ENCODE data around the gene ZNF787. TPM values are rescaled to one million over a fixed set of nuclear protein-coding genes. Genes with fewer than 3 reads are reported as not detected.

The ZNF787 gene
- total RNA-seq, 1 experiment from 2014 or later: 111 TPM

- intact Hi-C loops (cut with micrococcal nuclease): no loop called here
- peaks cover 18% of the 10 kb centered on the region for H3K79me2 ChIP-seq (ENCODE audit: low read length)
- H3K27ac ChIP-seq (ENCODE audit: low read length): no peak overlapping the region
- CTCF ChIA-PET: no interaction called here
- H3K4me3 ChIP-seq (ENCODE audit: low read length): no peak overlapping the region
- H2AFZ ChIP-seq (ENCODE audit: low read length): no peak overlapping the region
- no peak for DNase-seq
- no peaks in the 10 kb centered on the region for H3K9me3 ChIP-seq (ENCODE audit: low read length)
- BruUV-seq (replicated peaks): no TSS peak
- H4K20me1 ChIP-seq (ENCODE audit: low read length): peaks cover 32% of the 10 kb centered on the region
- H3K9ac ChIP-seq (ENCODE audit: low read length): no peak overlapping the region
- H3K9me2 ChIP-seq (replicated peaks; ENCODE audit: low read length): no peaks in the 10 kb centered on the region
- H3K4me1 ChIP-seq (ENCODE audit: insufficient read depth, low read length): no peaks in the 10 kb centered on the region; the same call in 1 of the 2 replicates
- TF ChIP-seq, protein P1, sequence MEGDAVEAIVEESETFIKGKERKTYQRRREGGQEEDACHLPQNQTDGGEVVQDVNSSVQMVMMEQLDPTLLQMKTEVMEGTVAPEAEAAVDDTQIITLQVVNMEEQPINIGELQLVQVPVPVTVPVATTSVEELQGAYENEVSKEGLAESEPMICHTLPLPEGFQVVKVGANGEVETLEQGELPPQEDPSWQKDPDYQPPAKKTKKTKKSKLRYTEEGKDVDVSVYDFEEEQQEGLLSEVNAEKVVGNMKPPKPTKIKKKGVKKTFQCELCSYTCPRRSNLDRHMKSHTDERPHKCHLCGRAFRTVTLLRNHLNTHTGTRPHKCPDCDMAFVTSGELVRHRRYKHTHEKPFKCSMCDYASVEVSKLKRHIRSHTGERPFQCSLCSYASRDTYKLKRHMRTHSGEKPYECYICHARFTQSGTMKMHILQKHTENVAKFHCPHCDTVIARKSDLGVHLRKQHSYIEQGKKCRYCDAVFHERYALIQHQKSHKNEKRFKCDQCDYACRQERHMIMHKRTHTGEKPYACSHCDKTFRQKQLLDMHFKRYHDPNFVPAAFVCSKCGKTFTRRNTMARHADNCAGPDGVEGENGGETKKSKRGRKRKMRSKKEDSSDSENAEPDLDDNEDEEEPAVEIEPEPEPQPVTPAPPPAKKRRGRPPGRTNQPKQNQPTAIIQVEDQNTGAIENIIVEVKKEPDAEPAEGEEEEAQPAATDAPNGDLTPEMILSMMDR (conservative IDR thresholded peaks at IDR 0.05; ENCODE audit: low read depth, low read length): no peak
- no peak for TF ChIP-seq EZH2 (IDR thresholded peaks at IDR 0.05; ENCODE audit: low read length, unreplicated experiment)
- TF ChIP-seq EZH2phosphoT487 (IDR thresholded peaks at IDR 0.05; ENCODE audit: borderline replicate concordance, low read length): no peak
- ATAC-seq: no peak
- POLR2A ChIA-PET (ENCODE audit: unreplicated experiment): interaction anchor here (0.6 kb wide), 1 partner anchor 177 kb away, joined by 5 read pairs; no protein-coding TSS in a partner anchor
- no peaks in the 10 kb centered on the region for H3K27me3 ChIP-seq (ENCODE audit: low read length)
- H3K4me2 ChIP-seq (ENCODE audit: low read length): no peak overlapping the region
- H3F3A ChIP-seq (ENCODE audit: low read length, unreplicated experiment): peaks cover 4% of the 10 kb centered on the region
- peaks cover 14% of the 10 kb centered on the region; the same call in 1 of the 2 replicates for H3K36me3 ChIP-seq (ENCODE audit: low read depth, low read length)
Observed at GRCh38 chr19:56085571-56086275, 35.4 kb downstream of the ZNF787 start.

DNA sequence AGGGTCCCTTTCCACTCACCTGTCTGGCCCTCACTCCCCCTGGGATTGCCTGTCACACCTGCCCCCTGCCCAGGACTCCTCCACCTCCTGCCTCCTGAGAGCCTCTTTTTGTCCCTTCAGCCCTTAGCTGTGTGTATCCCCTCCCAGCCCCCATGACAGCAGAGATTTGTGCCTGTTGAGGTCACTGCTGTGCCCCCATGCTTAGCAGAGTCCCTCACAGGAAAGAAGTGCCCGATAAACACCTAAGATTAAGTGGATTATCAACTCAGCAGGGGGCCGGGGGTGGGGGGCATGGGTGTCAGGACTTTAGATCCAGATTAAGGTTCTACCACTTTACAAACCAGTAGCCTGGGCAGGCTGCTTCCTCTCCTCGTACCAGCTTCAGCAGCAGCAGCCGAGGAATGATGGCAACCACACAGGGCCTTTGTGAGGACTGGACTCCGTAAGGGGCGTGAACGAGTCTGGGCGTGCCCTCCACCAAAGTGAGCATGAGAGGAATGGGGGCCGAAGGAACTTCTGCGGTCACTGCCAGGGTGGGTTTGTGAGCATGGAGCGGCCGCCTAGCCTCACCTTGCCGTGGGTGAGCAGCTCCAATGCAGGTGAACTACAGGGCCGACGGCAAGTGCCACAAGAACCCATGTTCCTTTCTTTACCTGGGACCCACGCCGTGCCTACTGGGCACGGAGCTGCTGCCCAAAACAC is 36.1 kb downstream of the ZNF787 start:
- intact Hi-C loops (cut with micrococcal nuclease): no loop called here
- ChIA-PET POLR2A (ENCODE audit: unreplicated experiment) (interaction anchor here (0.6 kb wide), 1 partner anchor 177 kb away, joined by 5 read pairs; no protein-coding TSS in a partner anchor), CTCF (no interaction called here)
- no TSS peak for BruUV-seq (replicated peaks)
- no peak overlapping the region for H3K4me2 ChIP-seq (ENCODE audit: low read length)
- H3F3A ChIP-seq (ENCODE audit: low read length, unreplicated experiment): peaks cover 4% of the 10 kb centered on the region
- H3K9ac ChIP-seq (ENCODE audit: low read length): no peak overlapping the region
- H3K4me1 ChIP-seq (ENCODE audit: insufficient read depth, low read length): no peaks in the 10 kb centered on the region; the same call in 1 of the 2 replicates
- H4K20me1 ChIP-seq (ENCODE audit: low read length): peaks cover 31% of the 10 kb centered on the region
- no peaks in the 10 kb centered on the region for H3K9me3 ChIP-seq (ENCODE audit: low read length)
- no peak for DNase-seq
- H3K27me3 ChIP-seq (ENCODE audit: low read length): no peaks in the 10 kb centered on the region
- TF ChIP-seq, protein P1 (conservative IDR thresholded peaks at IDR 0.05; ENCODE audit: low read depth, low read length): no peak
- TF ChIP-seq EZH2phosphoT487 (IDR thresholded peaks at IDR 0.05; ENCODE audit: borderline replicate concordance, low read length): no peak
- TF ChIP-seq EZH2 (IDR thresholded peaks at IDR 0.05; ENCODE audit: low read length, unreplicated experiment): no peak
- ATAC-seq: no peak
- H3K4me3 ChIP-seq (ENCODE audit: low read length): no peak overlapping the region
- H3K36me3 ChIP-seq (ENCODE audit: low read depth, low read length): peaks cover 13% of the 10 kb centered on the region; the same call in 1 of the 2 replicates
- H2AFZ ChIP-seq (ENCODE audit: low read length): no peak overlapping the region
- H3K27ac ChIP-seq (ENCODE audit: low read length): no peak overlapping the region
- peaks cover 12% of the 10 kb centered on the region for H3K79me2 ChIP-seq (ENCODE audit: low read length)
- H3K9me2 ChIP-seq (replicated peaks; ENCODE audit: low read length): no peaks in the 10 kb centered on the region

Measured in PC-3 (cell line).